HepG2 (cell line): Measurements from ENCODE around the gene PHF10. TPM values are rescaled to one million over a fixed set of nuclear protein-coding genes. Genes with fewer than 3 reads are reported as not detected.

Source experiments
- ATAC-seq: fragments of 200-7000 bp; cut with Tn5 transposase; 3 replicates; pipeline ENCODE4 v1.9.1; 2020; ENCODE audit warnings: mild to moderate bottlenecking, moderate library complexity
- BruUV-seq: library from RNA; stranded (reverse); fragments of 400-500 nt; replicated peaks from 2 replicates; lab custom pipeline; 2021; lab: Mats Ljungman, UMichigan
- CTCF ChIA-PET: fragments of 300-600 bp; formaldehyde crosslinking; extraction: SDS; loops from one replicate; lab custom pipeline; 2021; ENCODE audit warnings: low total read pairs, inconsistent platforms, low intra/inter-chr PET ratio; lab: Yijun Ruan, JAX
- POLR2A ChIA-PET: fragments of 350-600 bp; sonication (Branson Sonifier 250); formaldehyde crosslinking; loops from one replicate; lab custom pipeline; 2020; ENCODE audit warnings: antibody characterized with exemption, inconsistent platforms; lab: Yijun Ruan, JAX
- DNase-seq: peaks from one replicate; pipeline ENCODE4 v3.0.0-alpha.2; 2015; ENCODE audit warnings: low spot score
- FAIRE-seq: peaks from 3 replicates; lab custom pipeline; 2011; peaks lifted over from hg19 to GRCh38; lab: Jason Lieb, UNC
- H2AFZ ChIP-seq: one replicate; pipeline ENCODE4 v1.6.1; 2011; ENCODE audit warnings: low read length, inconsistent platforms
- H3K27ac ChIP-seq: fragments of 300-600 bp; 3 replicates; pipeline ENCODE4 v1.8.0; 2011; ENCODE audit warnings: mixed run types, mild to moderate bottlenecking, mixed read lengths, low read length, inconsistent platforms; ENCODE audit not compliant: insufficient read depth; ENCODE audit errors: extremely low read length
- H3K27me3 ChIP-seq, 2 experiments: fragments of 200-600 bp in 1 of 2; 2 replicates in 1 of 2; 3 replicates in 1 of 2; pipeline versions ENCODE4 v1.6.0 to v1.8.0; 2011; ENCODE audit warnings: low read length in 2 of 2, mild to moderate bottlenecking in 2 of 2, moderate library complexity in 2 of 2, inconsistent platforms in 1 of 2; ENCODE audit not compliant: insufficient read depth in 2 of 2, control insufficient read depth in 1 of 2
- H3K36me3 ChIP-seq, 2 experiments: fragments of 200-600 bp in 1 of 2; replicated peaks in 1 of 2; 2 replicates in 1 of 2; 3 replicates in 1 of 2; pipeline versions ENCODE4 v1.5.1 to v1.8.0; 2011; ENCODE audit warnings: low read length in 2 of 2, inconsistent platforms in 1 of 2; ENCODE audit not compliant: insufficient read depth in 2 of 2, control insufficient read depth in 1 of 2
- H3K4me1 ChIP-seq: 2 replicates; pipeline ENCODE4 v1.5.1; 2012; ENCODE audit warnings: low read length, inconsistent platforms; ENCODE audit not compliant: insufficient read depth
- H3K4me2 ChIP-seq: 2 replicates; pipeline ENCODE4 v1.6.0; 2011; ENCODE audit warnings: low read depth, low read length, inconsistent platforms
- H3K4me3 ChIP-seq, 3 experiments: fragments of 200-600 bp in 1 of 3; sonication (generic), shearing (Covaris generic) in 1 of 3; replicated peaks in 1 of 3; 2 replicates each; pipeline ENCODE4 v1.5.1; 2011 to 2016; ENCODE audit warnings: low read length in 3 of 3, inconsistent platforms in 2 of 3, low read depth in 2 of 3, mild to moderate bottlenecking in 2 of 3, control low read depth in 1 of 3, mixed read lengths in 1 of 3; ENCODE audit not compliant: insufficient read depth in 1 of 3
- H3K79me2 ChIP-seq: one replicate; pipeline ENCODE4 v1.6.1; 2011; ENCODE audit warnings: low read length, inconsistent platforms; ENCODE audit not compliant: insufficient read depth
- H3K9ac ChIP-seq: 2 replicates; pipeline ENCODE4 v1.6.0; 2011; ENCODE audit warnings: mild to moderate bottlenecking, low read depth, low read length, inconsistent platforms; ENCODE audit not compliant: insufficient read depth
- H3K9me3 ChIP-seq: 2 replicates; pipeline ENCODE4 v1.5.1; 2012; ENCODE audit warnings: mild to moderate bottlenecking, low read length
- H4K20me1 ChIP-seq: 2 replicates; pipeline ENCODE4 v1.6.0; 2011; ENCODE audit warnings: inconsistent platforms, mild to moderate bottlenecking, low read length, moderate library complexity; ENCODE audit not compliant: insufficient read depth
- GABPA ChIP-seq, 2 experiments: IDR thresholded peaks; 2 replicates each; pipeline ENCODE4 v1.6.1; 2011 to 2016; ENCODE audit warnings: low read depth in 2 of 2, low read length in 1 of 2, missing biosample characterization in 1 of 2, missing genetic modification characterization in 1 of 2
- GATA4 ChIP-seq: sonication (generic); IDR thresholded peaks from 2 replicates; pipeline ENCODE4 v1.6.1; 2016; ENCODE audit warnings: antibody characterized with exemption, low read depth, borderline replicate concordance
- JDP2 ChIP-seq: sonication (generic); formaldehyde crosslinking; IDR thresholded peaks from 2 replicates; pipeline ENCODE4 v1.8.1; 2022; ENCODE audit warnings: missing genetic modification reagents, borderline replicate concordance
- MAZ ChIP-seq, 2 experiments: sonication (generic) in 1 of 2; formaldehyde crosslinking in 1 of 2; IDR thresholded peaks; 2 replicates each; pipeline versions ENCODE4 v1.5.0 to v1.6.1; 2012 to 2020; ENCODE audit warnings: low read depth in 2 of 2, mild to moderate bottlenecking in 2 of 2, borderline replicate concordance in 1 of 2, improper control_type of control experiment in 1 of 2, low read length in 1 of 2, missing genetic modification reagents in 1 of 2, moderate library complexity in 1 of 2
- MXI1 ChIP-seq: IDR thresholded peaks from 3 replicates; pipeline ENCODE4 v1.6.1; 2012; ENCODE audit warnings: low read depth, low read length, inconsistent platforms, borderline replicate concordance
- NKX3-1 ChIP-seq: sonication (generic); formaldehyde crosslinking; IDR thresholded peaks from 2 replicates; pipeline ENCODE4 v1.5.0; 2020; ENCODE audit warnings: missing genetic modification reagents
- POLR2A ChIP-seq, 2 experiments: IDR thresholded peaks; 2 replicates each; pipeline ENCODE4 v1.6.1; 2011; ENCODE audit warnings: low read depth in 2 of 2, low read length in 2 of 2, mild to moderate bottlenecking in 1 of 2, moderate library complexity in 1 of 2; ENCODE audit not compliant: insufficient read depth in 1 of 2
- PRMT3 ChIP-seq: sonication (generic); formaldehyde crosslinking; IDR thresholded peaks from 2 replicates; pipeline ENCODE4 v1.8.1; 2022; ENCODE audit warnings: low read depth, mild to moderate bottlenecking, moderate library complexity, missing genetic modification reagents, borderline replicate concordance
- RAD21 ChIP-seq: fragments of 450-650 bp; formaldehyde crosslinking; IDR thresholded peaks from 2 replicates; pipeline ENCODE4 v1.5.0; 2020; ENCODE audit warnings: mild to moderate bottlenecking
- YY1 ChIP-seq: IDR thresholded peaks from 2 replicates; pipeline ENCODE4 v1.6.1; 2011; ENCODE audit warnings: low read length, low read depth, moderate library complexity, mild to moderate bottlenecking; ENCODE audit not compliant: insufficient read depth, insufficient replicate concordance
- ZFYVE20 ChIP-seq: sonication (generic); formaldehyde crosslinking; IDR thresholded peaks from 2 replicates; pipeline ENCODE4 v1.8.0; 2023; ENCODE audit warnings: low read depth, mild to moderate bottlenecking, moderate library complexity, missing genetic modification reagents, borderline replicate concordance
- ZNF430 ChIP-seq: sonication (generic); formaldehyde crosslinking; IDR thresholded peaks from 2 replicates; pipeline ENCODE4 v1.9.0; 2021; ENCODE audit warnings: mild to moderate bottlenecking, missing genetic modification reagents
- WGBS: methylation state at CpG from one replicate; pipeline ENCODE4 v1.1.6; 2017; ENCODE audit warnings: low lambda C conversion rate; 5-methylcytosine and 5-hydroxymethylcytosine counted together
- in situ Hi-C: cut with HindIII; loops from 2 replicates; pipeline ENCODE4 v1.10.0; 2017; ENCODE audit warnings: low pct_unique_long_range_greater_than_20kb; ENCODE audit not compliant: extremely low pct_ligation_motif_present
- intact Hi-C: fragments of 100-400 bp; cut with micrococcal nuclease; formaldehyde crosslinking; loops from one replicate; pipeline ENCODE4 v1.10.0; 2022; ENCODE audit not compliant: unreplicated experiment
- polyA plus RNA-seq, 8 experiments: library from polyadenylated mRNA; depleted of rRNA in 3 of 8; stranded (reverse) in 7 of 8; unstranded in 1 of 8; fragments of >200 nt; fragmentation: Illumina TruSeq in 4 of 8; extraction: Trizol in 4 of 8; gene quantifications; 2 replicates each; pipeline versions ENCODE4 v1.2.1 to v1.2.3, GENCODE V29; 2011 to 2016; ENCODE audit warnings: low read depth in 4 of 8, missing spikeins in 1 of 8, mixed read lengths in 1 of 8; ENCODE audit not compliant: insufficient read depth in 1 of 8
- total RNA-seq, 5 experiments: library from RNA; depleted of rRNA; stranded (reverse); fragments of >200 nt; fragmentation: Illumina TruSeq; extraction: Trizol; gene quantifications; 2 replicates each; pipeline ENCODE4 v1.2.3, GENCODE V29; 2016; ENCODE audit warnings: low read depth in 1 of 5
- TF ChIP-seq, protein P1 (sequence below): sonication (generic); formaldehyde crosslinking; IDR thresholded peaks from 2 replicates; pipeline ENCODE4 v1.8.0; 2022; ENCODE audit warnings: low read depth, missing genetic modification reagents
- TF ChIP-seq, protein P2 (sequence below): sonication (generic); formaldehyde crosslinking; IDR thresholded peaks from 2 replicates; pipeline ENCODE4 v1.5.1; 2020; ENCODE audit warnings: mild to moderate bottlenecking, missing genetic modification reagents, moderate library complexity

PHF10 gene
- total and polyA plus RNA-seq, 2 of the 13 experiments (the other 11 are each of a cell fraction or from before 2014, with no cell fraction given) = 42.1 to 84.1 TPM

DNA sequence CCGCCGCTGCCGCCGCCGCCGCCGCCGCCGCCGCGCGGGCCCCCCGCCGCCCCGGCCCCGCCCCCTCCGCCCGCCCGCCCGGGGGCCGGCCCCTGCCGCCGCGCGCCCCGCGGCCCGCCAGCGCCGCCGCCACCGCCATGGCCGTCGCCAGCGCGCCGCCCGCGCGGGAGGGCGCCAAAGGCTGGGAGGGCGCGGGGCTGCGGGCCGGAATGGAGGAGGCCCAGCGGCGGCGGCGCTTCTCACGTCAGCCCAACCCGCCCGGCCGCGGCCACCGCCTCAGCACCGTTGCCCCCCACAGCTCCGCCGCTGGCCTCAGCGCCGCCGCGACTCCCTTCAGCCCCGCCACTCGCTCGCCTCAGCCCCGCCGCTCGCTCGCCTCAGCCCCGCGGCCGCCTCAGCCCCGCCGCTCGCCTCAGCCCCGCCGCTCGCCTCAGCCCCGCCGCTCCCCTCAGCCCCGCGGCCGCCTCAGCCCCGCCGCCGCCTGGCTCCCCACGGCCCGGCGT lies 258 bp downstream of the PHF10 start:
- intact Hi-C loops (loop anchor here (2.0 kb wide), 1 partner anchor 75 kb away; no protein-coding TSS in a partner anchor), in situ Hi-C loops (no loop called here)
- Histone ChIP-seq H4K20me1 (peaks cover 42% of the 10 kb centered on the region), H3K9ac (peak overlapping the region; percentile 82), H2AFZ (no peak overlapping the region), H3K4me2 (no peak overlapping the region), H3K4me3 (peak overlapping the region; percentile 40 to 90 (median 69); a peak in 4 of 6 replicates), H3K79me2 (peaks cover 44% of the 10 kb centered on the region), H3K4me1 (peaks cover 59% of the 10 kb centered on the region), H3K27ac (peak overlapping the region; percentile 71), H3K27me3 (no peaks in the 10 kb centered on the region; a peak in 1 of 5 replicates), H3K36me3 (peaks cover 2 to 5% of the 10 kb centered on the region in 2 experiments; a peak in 4 of 5 replicates), H3K9me3 (no peaks in the 10 kb centered on the region)
- DNase-seq (no peak), FAIRE-seq (no peak), ATAC-seq (peak; percentile 2)
- TF ChIP-seq, protein P1, sequence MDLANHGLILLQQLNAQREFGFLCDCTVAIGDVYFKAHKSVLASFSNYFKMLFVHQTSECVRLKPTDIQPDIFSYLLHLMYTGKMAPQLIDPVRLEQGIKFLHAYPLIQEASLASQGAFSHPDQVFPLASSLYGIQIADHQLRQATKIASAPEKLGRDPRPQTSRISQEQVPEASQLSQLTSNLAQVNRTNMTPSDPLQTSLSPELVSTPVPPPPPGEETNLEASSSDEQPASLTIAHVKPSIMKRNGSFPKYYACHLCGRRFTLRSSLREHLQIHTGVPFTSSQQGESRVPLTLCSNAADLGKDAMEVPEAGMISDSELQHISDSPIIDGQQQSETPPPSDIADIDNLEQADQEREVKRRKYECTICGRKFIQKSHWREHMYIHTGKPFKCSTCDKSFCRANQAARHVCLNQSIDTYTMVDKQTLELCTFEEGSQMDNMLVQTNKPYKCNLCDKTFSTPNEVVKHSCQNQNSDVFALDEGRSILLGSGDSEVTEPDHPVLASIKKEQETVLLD (CRISPR knock-in tag) = 0 out of 2 replicates have a peak, but pooled peaks have one; percentile 18
- TF ChIP-seq RAD21 = peak; percentile 67
- TF ChIP-seq GABPA (IDR thresholded peaks at IDR 0.05; ENCODE audit: low read depth, low read length) = 0 out of 2 replicates have a peak, but pooled peaks have one; percentile 14
- no peak for TF ChIP-seq GABPA (CRISPR knock-in tag; IDR thresholded peaks at IDR 0.05; ENCODE audit: low read depth)
- 0 out of 2 replicates have a peak, but pooled peaks have one; percentile 6 for TF ChIP-seq JDP2 (CRISPR knock-in tag)
- peak; percentile 80 for TF ChIP-seq YY1
- TF ChIP-seq NKX3-1 (CRISPR knock-in tag) = no peak
- 0 out of 2 replicates have a peak, but pooled peaks have one; percentile 18 for TF ChIP-seq ZFYVE20 (CRISPR knock-in tag)
- TF ChIP-seq ZNF430 (CRISPR knock-in tag) = no peak
- TF ChIP-seq, protein P2, sequence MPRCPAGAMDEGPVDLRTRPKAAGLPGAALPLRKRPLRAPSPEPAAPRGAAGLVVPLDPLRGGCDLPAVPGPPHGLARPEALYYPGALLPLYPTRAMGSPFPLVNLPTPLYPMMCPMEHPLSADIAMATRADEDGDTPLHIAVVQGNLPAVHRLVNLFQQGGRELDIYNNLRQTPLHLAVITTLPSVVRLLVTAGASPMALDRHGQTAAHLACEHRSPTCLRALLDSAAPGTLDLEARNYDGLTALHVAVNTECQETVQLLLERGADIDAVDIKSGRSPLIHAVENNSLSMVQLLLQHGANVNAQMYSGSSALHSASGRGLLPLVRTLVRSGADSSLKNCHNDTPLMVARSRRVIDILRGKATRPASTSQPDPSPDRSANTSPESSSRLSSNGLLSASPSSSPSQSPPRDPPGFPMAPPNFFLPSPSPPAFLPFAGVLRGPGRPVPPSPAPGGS (CRISPR knock-in tag) = no peak
- TF ChIP-seq POLR2A (IDR thresholded peaks at IDR 0.05; ENCODE audit: insufficient read depth in 1 of 2, low read depth in 2 of 2, low read length in 2 of 2) = peak in 1 of 2 experiments; percentile 69; a peak in 3 of 4 replicates
- 0 out of 3 replicates have a peak, but pooled peaks have one; percentile 12 for TF ChIP-seq MXI1
- peak; percentile 31; the same call in 1 of the 2 replicates for TF ChIP-seq GATA4
- 0 out of 2 replicates have a peak, but pooled peaks have one; percentile 1 for TF ChIP-seq MAZ (IDR thresholded peaks at IDR 0.05; ENCODE audit: borderline replicate concordance, low read depth, low read length)
- no peak for TF ChIP-seq MAZ (CRISPR knock-in tag; IDR thresholded peaks at IDR 0.05; ENCODE audit: low read depth)
- 0 out of 2 replicates have a peak, but pooled peaks have one; percentile 3 for TF ChIP-seq PRMT3
- POLR2A ChIA-PET = interaction anchor here (0.6 to 5.7 kb wide), 9 partner anchors 9 to 830 kb away, joined by 3 to 92 read pairs (median 4); partner anchors contain the start of genes C6orf120, DYNLT2, ERMARD and TBP
- CTCF ChIA-PET = no interaction called here
- BruUV-seq = no TSS peak
- 1% methylated on average over 13 of the region's 89 CpGs for WGBS
